Measurements from ENCODE around the gene NFIA.
A peak's percentile ranks its signal among the peaks of the same experiment; 100 is the strongest.

Gene NFIA

DNA sequence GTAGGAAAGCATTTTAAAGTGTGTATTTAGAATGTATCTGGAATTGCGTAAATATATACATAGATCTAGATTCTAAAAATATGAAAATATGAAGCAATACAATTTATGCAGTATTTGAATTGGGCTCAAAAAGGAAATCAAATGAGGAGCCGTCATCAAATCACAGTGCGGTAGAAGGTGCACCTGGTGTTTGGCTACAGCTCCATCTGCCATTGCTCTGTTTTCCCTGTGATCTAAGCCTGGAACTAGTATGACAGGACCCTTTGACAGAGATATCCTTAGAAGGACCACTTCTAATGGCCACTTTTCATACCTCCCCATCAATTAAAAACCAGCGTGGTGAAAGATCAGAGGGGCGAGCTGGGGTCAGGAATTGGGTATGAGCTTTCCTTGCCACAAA lies 202.6 kb downstream of the NFIA start:
- DNase-seq (ENCODE audit: low read depth in 2 of 2), result no peak
- no peak overlapping the region for H3K4me3 ChIP-seq (replicated peaks in 1 of 2; ENCODE audit: low read depth in 2 of 2, low read length in 2 of 2)
- TF ChIP-seq, protein P1, sequence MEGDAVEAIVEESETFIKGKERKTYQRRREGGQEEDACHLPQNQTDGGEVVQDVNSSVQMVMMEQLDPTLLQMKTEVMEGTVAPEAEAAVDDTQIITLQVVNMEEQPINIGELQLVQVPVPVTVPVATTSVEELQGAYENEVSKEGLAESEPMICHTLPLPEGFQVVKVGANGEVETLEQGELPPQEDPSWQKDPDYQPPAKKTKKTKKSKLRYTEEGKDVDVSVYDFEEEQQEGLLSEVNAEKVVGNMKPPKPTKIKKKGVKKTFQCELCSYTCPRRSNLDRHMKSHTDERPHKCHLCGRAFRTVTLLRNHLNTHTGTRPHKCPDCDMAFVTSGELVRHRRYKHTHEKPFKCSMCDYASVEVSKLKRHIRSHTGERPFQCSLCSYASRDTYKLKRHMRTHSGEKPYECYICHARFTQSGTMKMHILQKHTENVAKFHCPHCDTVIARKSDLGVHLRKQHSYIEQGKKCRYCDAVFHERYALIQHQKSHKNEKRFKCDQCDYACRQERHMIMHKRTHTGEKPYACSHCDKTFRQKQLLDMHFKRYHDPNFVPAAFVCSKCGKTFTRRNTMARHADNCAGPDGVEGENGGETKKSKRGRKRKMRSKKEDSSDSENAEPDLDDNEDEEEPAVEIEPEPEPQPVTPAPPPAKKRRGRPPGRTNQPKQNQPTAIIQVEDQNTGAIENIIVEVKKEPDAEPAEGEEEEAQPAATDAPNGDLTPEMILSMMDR (IDR thresholded peaks at IDR 0.05; ENCODE audit: low read depth, low read length), result no peak

DNA sequence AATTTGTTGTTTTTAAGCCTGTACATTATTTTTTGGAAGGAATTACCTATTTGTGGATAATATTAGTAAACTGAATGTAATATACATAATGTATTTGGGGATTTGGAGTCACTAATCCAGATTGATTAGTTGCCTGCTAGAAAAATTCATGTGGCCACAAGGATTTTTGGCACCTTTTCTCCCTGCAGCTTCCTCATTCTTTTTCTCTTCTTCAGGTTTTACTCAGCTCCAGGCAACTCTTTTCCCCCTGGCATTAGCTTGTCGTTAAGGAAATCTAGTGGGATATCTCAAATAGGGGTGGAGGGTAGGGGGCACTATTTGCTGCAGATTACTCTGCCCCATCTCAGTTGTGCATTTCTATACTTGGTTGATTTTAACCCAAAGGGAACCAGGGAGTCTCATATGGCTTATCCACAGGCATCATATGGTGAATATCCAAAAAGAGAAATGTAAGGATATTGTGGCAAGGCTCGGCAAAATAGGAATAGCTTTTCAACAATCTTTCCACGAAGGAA lies 203.1 kb downstream of the NFIA start:
- DNase-seq (ENCODE audit: low read depth in 2 of 2), result peak in 1 of 2 donors; percentile 30
- TF ChIP-seq, protein P1 (IDR thresholded peaks at IDR 0.05; ENCODE audit: low read depth, low read length), result no peak
- H3K4me3 ChIP-seq (replicated peaks in 1 of 2; ENCODE audit: low read depth in 2 of 2, low read length in 2 of 2), result no peak overlapping the region

DNA sequence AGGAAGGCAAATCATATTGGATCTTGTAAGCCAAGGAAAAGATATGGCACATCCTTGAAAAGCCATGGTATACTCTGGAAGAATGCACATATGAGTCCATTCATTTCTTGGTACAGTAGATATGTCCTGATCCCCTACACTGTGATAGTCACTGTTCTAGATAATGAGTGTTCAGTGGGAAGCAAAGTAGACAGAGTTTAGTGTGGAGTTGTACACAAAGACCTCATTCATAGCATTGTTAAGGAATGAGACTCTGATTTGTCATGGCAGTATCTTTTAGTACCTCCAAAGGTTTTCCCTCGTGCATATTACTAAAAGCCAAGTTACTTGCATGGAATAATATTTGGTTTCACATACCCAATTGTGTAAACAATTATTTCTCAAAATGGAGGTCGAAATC lies 204.7 kb downstream of the NFIA start:
- DNase-seq (ENCODE audit: low read depth in 2 of 2), result peak in 1 of 2 donors; percentile 93
- no peak overlapping the region for H3K4me3 ChIP-seq (replicated peaks in 1 of 2; ENCODE audit: low read depth in 2 of 2, low read length in 2 of 2)
- TF ChIP-seq, protein P1 (IDR thresholded peaks at IDR 0.05; ENCODE audit: low read depth, low read length), result no peak

DNA sequence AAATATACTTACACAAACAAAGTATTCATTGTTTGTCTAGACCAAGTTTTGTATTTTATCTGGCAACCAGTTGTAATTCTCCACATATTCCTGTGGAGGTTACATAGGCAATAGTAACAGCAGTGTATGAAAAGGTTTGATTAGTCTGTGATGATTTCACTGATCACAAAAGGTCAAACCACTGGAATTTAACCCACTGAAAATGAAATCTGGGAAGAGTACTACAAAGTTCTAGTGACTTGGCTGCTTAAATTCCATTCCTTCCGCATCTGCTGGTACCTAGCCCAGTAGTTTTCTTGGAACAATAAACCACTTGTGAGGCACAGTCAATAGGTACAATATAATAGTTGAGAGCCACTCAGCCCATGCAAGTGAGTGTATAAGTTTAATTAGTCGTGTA lies 205.4 kb downstream of the NFIA start:
- H3K4me3 ChIP-seq (replicated peaks in 1 of 2; ENCODE audit: low read depth in 2 of 2, low read length in 2 of 2), result no peak overlapping the region
- TF ChIP-seq, protein P1 (IDR thresholded peaks at IDR 0.05; ENCODE audit: low read depth, low read length), result no peak
- peak; percentile 92 to 97 for DNase-seq (ENCODE audit: low read depth in 2 of 2)

DNA sequence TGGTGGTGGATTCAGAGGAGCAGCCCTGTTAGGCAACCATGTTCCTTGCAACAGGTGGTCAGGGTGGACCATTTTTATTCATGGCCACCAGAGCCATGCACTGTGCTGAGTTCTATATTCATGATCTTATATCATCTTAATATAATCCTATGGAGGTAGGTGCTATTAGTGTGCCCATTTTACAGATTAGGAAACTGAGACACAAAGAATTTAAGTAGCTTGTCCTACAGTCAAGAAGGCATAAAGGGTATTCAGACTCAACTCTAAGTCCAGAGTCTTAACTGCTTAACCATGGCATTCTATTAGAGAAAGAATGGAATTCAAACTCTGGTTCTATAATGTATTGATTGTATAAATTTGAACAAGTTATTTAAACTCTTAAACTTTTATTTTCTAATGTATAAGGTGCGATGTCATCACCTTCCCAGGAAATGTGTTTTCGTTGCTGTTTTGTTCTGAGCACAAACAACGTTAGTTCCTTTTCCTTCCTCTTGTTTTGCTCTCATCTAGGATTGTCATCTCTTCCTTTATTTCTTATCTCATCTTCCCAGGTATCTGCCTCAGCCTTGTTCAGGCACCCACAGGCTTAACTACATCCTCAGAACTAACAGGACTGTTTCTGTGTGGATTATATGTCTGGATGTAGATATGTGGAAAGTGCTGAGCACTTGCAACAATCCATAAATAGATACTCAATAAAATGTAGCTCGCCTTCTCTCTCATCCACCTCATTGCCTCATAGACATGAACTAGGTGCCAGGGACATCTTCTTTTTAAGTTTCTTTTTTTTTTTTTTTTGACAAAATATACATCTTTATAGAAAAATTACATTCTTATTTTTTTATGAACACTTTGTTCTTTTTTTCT lies 207.1 kb downstream of the NFIA start:
- H3K4me3 ChIP-seq (replicated peaks in 1 of 2; ENCODE audit: low read depth in 2 of 2, low read length in 2 of 2), result no peak overlapping the region
- TF ChIP-seq, protein P1 (IDR thresholded peaks at IDR 0.05; ENCODE audit: low read depth, low read length), result no peak
- DNase-seq (ENCODE audit: low read depth in 2 of 2), result no peak

DNA sequence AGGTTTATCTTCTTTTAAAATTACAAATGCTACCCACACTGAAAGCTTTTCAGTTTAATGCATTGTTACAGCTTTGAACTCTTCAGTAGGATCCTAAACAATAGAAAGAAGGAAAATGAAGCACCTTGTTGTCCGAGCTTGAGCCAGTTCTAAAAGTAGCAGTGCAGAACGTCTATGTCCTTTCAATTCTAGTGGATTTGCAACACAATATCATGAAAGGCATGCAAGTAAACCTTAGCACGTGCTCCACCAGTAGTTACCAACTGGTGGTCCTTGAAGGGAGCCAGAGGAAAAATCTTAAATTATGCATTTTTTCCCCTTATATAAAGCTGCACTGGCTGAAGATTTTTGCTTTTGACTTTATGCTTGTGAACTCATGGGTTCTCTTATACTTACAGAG lies 208.2 kb downstream of the NFIA start:
- TF ChIP-seq, protein P1 (IDR thresholded peaks at IDR 0.05; ENCODE audit: low read depth, low read length), result no peak
- DNase-seq (ENCODE audit: low read depth in 2 of 2), result no peak
- H3K4me3 ChIP-seq (replicated peaks in 1 of 2; ENCODE audit: low read depth in 2 of 2, low read length in 2 of 2), result no peak overlapping the region
